GM21423 (cell line): ENCODE measurements around the gene RAD51B.

Experiments used
- ATAC-seq: cut with Tn5 transposase; IDR thresholded peaks from one replicate; pipeline ENCODE4 v1.9.1; 2021; ENCODE audit warnings: mild to moderate bottlenecking, moderate library complexity; ENCODE audit not compliant: unreplicated experiment

RAD51B gene

GRCh38 chr14:67889455-67889854 is 69.9 kb downstream of the RAD51B start:
- ATAC-seq, result no peak

GRCh38 chr14:67892466-67893100 is 73.0 kb downstream of the RAD51B start:
- no peak for ATAC-seq

GRCh38 chr14:67900231-67900630 is 80.7 kb downstream of the RAD51B start:
- ATAC-seq, result no peak

- no peak for ATAC-seq
Measured at GRCh38 chr14:67908052-67908754, 88.6 kb downstream of the RAD51B start.

- no peak for ATAC-seq
Measured at GRCh38 chr14:67911562-67911961, 92.0 kb downstream of the RAD51B start.

GRCh38 chr14:67916430-67916829 is 96.9 kb downstream of the RAD51B start:
- no peak for ATAC-seq

- no peak for ATAC-seq
Measured at GRCh38 chr14:67917006-67917405, 97.4 kb downstream of the RAD51B start.

GRCh38 chr14:67918838-67919237 is 99.3 kb downstream of the RAD51B start:
- ATAC-seq, result no peak

GRCh38 chr14:67919259-67920032 is 99.9 kb downstream of the RAD51B start:
- ATAC-seq, result no peak

- no peak for ATAC-seq
Measured at GRCh38 chr14:67926821-67927220, 107.2 kb downstream of the RAD51B start.

- ATAC-seq, result no peak
Measured at GRCh38 chr14:67927244-67927643, 107.7 kb downstream of the RAD51B start.

GRCh38 chr14:67928375-67928774 is 108.8 kb downstream of the RAD51B start:
- no peak for ATAC-seq

- no peak for ATAC-seq
Measured at GRCh38 chr14:67932708-67933246, 113.2 kb downstream of the RAD51B start.

- no peak for ATAC-seq
Measured at GRCh38 chr14:67933266-67933665, 113.7 kb downstream of the RAD51B start.

- ATAC-seq, result no peak
Measured at GRCh38 chr14:67934087-67934486, 114.5 kb downstream of the RAD51B start.

GRCh38 chr14:67934862-67935261 is 115.3 kb downstream of the RAD51B start:
- ATAC-seq, result no peak

GRCh38 chr14:67935371-67935770 is 115.8 kb downstream of the RAD51B start:
- ATAC-seq, result no peak

- no peak for ATAC-seq
Measured at GRCh38 chr14:67938071-67938470, 118.5 kb downstream of the RAD51B start.

- ATAC-seq, result no peak
Measured at GRCh38 chr14:67940486-67941455, 121.2 kb downstream of the RAD51B start.

GRCh38 chr14:67941456-67942018 is 122.0 kb downstream of the RAD51B start:
- no peak for ATAC-seq
